Activated CD4-positive, alpha-beta T cell treated with anti-CD3 and anti-CD28 coated beads, Interleukin-2, amount 50 U/mL, for 16 hours (primary cell): Measurements from ENCODE around the gene KIF1A.
"Not testable (repeated sequence)": the region's sequence is repeated elsewhere in the genome, so short reads cannot be mapped to it uniquely, and the experiment has no call there.

Source experiments
- DNase-seq: peaks from one replicate; pipeline ENCODE4 v3.0.0-alpha.2; 2020

The KIF1A gene

DNA sequence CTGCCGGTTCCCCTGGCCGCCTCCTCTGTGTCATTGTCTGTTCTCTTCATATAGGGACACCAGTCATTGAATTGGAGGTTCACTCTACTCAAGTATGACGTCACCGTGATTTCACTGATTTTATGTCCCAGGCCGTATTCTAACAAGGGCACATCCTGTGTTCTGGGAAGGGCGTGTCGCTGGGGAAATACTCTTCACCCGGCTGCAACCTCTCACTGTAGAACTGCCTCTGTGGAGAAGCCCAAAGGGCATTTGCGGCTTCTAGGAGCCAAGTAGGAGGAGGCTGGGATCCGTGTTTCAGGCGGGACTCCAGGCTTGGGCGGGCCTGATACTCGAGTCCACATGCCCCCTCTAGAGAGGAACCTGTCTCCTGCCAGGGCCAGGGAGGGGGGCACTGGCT is 123.5 kb downstream of the KIF1A start:
- DNase-seq: not testable (repeated sequence)

DNA sequence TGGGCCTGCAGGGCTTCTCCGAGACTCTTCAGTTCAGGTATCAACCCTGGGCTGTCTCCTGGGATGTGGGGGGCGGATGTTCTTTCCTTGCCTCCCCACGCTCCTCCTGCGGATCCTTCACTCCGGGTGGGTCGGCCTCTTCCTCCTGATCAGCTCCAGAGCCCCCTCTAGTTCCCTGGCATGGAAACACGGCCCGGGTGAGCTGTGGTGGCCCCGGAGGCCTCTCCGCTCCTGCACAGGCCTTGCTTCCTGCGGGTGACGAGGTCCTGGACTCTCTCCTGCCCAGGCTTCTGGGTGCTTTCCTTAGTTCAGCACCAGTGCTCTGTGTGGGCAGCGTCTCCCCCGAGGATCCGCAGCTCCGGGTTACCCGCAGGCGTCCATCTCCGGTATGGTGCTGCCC is 124.4 kb downstream of the KIF1A start:
- not testable (repeated sequence) for DNase-seq

DNA sequence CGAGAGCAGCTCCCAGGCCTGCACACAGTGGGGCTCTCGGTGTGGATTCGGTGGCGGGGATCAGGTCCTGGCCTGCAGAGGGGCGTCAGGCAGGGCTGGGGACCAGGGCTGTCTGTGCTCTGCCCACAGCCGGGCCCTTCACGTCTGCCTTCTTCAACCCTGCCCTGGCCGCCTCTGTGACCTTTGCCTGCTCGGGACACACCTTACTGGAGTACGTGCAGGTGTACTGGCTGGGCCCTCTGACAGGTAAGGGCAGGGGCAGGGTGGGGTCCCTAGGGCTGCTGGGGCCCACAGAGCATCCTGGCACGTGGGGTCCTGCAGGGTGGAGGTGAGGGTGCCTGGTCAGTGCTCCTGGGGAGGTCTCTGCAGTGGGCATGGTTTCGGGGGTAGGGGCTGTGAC is 125.7 kb downstream of the KIF1A start:
- DNase-seq: not testable (repeated sequence)

DNA sequence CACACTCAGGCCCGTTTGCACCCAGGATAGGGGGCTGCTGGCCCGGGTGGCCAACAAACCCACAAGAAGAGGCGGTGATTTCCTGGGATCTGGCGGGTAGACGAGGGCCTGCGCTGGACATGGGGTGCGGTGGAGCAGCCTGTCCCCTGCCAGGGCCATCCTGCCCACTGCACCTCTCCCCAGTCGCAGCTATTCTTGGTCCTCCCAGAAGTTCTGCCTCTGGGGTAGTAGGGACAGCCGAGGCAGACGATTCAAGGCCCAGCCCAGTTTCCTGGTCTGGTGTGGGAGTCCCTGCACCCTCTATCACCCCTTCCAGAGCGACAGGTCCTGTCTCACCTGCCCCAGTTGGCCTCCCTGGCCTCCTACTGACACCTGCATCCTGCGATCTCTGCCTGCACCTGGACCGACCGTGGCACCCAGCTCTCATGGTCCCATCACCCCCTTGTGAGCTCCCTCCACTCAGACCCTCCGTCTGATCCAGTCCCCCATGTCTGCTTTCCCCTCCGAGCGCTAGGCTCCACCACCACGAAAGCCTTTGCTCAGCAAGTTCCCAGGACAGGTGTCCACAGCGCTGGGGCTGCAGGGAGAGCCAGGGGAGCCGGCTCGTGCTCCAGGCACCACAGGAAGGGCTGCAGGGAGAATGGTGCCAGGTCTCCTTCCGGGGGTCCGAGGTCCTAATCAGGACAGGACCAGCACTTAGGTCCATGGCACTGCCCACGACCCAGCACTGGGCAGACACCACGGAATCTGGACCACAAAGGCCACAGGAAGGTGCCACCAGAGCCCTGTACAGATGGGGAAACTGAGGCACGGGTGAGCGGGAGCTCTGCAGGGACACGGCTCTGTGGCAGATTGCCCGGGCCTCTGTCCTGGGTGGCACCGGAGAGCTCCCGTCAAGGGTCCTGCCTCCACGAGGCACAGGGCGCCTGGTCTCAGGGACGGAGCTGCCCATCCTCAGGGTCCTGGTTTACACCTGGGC is 127.1 kb downstream of the KIF1A start:
- not testable (repeated sequence) for DNase-seq

DNA sequence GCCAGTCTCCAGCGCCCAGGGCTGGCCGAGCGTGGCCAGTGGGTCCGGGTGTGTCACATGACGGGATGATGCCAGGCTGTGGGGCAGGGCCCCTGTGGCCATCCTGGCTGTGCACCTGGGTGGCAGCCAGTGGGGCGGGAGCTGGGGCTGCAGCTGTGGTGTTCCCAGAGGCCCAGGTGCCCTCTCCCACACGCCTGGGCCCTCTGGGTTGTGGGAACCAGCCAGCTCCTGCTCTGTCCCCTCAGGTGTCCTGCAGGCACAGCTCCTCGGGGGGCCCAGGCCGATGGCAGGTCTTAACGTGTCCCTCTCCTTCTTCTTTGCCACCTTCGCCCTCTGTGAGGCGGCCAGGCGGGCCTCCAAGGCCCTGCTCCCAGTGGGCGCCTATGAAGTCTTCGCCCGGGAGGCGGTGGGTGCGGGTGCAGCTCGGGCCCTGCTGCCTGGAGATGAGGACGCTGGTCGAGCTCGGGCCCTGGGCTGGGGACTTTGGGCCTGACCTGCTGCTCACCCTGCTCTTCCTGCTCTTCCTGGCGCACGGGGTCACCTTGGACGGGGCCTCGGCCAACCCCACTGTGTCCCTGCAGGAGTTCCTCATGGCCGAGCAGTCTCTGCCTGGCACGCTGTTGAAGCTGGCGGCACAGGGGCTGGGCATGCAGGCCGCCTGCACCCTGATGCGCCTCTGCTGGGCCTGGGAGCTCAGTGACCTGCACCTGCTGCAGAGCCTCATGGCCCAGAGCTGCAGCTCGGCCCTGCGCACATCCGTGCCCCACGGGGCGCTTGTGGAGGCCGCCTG is 128.2 kb downstream of the KIF1A start, which contains the start of gene AQP12A:
Gene AQP12A, plus strand, starts transcription at position 236 of the 790 bp plus-strand sequence. Its CDS starts 48 bp downstream, at position 284.
- DNase-seq: not testable (repeated sequence)

DNA sequence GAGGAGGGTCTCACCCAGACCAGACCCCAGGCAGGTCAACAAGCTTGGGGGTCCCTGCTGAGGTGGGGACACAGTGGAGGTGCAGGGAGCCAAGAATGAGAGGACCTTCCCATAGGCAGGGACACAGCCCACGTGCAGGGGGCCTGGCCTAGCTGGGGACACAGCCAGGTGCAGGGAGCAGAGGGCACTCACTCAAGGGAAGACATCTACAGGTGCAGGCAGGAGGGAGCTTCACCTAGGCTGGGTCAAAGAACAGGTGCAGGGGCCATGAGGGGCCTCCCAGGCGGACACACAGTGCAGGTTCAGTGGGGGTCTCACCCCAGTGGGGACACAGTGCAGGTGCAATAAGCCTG is 129.0 kb downstream of the KIF1A start:
- not testable (repeated sequence) for DNase-seq

DNA sequence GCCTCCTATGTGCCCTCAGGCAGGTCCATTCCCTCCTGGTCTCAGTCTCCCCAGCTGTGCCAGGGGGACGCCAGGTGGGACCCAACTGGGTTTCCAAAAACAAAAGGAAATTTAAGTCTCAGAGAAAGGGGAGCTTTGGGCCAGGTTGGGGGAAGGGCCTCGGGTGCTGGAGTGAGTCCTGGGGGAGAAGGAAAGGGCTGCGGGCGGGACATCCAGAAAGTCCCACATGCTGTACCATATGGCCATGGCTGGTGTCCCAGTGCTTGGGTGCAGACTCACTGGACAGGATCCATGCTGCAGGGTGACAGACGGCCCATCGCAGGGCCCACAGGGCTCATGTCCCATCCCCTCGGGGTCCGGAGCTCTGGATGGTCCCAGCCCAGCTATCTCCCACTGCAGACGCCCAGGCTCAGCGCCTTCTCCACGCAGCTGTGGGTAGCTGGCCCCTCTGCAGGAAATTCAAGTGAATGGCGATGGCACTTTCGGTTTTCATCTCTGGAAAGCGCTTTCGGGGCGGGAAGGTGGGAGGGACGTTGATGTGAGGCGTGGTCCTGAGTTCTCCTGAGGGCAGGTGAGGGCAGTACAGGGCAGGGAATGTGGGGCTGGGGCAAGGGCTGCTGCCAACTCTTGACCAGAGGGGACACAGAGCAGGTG is 129.5 kb downstream of the KIF1A start:
- DNase-seq: not testable (repeated sequence)

DNA sequence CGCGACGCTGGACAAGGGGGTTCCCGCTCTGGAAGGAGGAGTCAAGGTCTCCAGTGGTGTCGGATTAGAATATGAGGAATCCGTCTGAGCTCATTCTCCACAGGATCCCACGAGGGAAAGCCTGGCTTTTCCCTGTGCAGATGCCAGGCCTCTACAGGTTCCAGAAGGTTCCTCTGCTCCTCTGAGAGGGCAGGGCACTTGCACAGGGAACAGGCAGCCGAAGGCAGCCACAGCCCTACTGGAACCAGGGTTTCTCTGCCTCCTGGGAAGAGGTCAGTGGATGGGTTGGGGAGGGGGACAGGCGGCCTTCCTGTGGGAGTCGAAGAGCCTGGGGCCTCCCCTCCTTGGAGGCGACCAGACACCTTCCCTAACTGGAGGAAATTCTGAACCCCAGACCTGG is 130.0 kb downstream of the KIF1A start:
- DNase-seq: no peak

DNA sequence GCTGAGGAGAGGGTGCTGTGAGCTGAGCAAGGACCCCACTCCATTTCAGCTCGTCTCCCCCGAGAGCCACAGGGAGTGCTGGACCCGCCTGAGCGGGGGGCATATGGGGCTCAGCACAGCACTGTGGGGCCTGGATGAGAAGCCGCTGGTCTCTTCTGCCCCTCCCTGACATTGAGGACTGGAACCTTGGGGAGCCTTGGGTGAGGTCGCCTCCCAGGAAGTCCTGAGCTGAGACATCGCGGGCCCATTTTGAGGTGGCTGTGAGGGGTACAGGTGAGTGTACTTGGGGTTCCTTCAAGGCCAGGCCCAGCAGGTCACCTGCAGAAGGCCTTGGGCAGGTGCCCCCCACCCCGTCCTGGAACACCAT is 131.5 kb downstream of the KIF1A start:
- no peak for DNase-seq

DNA sequence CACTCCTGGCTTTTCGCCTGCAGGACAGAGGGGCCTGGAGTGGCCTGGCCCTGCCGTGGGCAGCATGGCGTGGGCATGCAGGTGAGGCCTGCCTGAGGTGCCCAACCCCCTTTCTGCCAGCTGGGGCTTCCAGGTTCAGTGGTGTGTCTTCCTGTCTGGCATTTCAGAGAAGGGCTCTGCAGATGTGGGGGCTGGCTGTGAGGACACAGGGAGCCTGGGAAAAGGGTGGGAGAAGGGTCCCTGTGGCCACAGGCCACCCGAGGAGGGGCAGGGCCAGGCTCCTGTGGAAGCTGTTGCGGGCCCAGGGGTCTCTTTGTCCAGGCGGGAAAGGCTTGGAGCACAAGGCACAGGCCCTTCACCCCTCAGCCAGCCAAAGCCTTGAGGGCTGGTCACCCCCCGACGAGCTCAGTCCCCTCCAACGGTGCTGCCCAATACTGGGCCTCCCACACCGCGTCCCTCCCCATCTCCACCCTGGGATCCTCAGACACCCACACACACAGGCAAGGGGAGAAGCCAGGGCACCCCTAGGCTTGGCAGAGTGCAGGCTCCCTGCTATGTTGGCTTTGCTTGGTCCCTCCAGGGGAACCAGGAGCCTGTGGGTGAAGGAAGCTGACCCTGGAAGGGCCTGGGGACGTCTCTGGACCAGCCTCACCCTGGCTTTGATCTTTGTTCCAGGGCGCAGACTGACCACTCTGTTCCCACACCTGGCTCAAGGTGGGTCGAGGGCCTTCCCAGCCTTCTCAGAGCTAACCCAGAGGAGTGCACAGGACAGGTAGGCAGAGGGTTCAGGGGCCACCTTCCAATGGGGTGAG is 132.1 kb downstream of the KIF1A start:
- no peak for DNase-seq

DNA sequence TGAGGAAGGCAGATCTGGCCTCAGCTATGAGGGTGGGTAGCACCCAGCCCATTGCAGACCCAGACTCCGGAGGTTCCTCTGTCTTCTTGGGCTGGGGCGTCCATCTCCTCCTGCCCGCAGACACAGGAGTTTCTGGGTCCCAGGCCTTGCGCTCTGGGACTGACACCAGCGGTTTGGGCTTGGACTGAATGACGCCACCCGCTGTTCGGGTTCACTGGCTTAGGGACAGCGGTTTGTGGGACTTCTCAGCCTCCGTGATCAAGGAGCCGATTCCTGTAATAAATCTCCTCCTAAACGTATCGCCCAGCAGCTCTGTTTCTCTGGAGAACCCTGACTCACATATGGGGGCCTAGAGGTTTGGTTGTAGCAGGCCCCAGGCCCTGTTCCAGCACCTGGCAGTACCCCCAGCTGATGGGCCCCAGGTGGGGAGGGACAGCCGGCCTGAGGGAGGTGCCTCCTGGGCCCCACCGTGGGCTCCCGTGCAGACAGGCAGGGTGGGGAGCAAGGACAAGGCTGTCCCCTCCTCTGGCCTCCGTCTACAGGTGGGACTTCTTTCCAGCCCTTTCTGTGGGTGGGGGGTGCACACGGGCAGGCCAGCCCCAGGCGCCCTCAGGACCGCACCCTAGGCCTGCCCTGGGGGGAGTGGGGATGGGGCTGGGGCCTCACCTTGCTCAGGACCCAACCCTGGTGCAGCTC is 132.8 kb downstream of the KIF1A start:
- no peak for DNase-seq

DNA sequence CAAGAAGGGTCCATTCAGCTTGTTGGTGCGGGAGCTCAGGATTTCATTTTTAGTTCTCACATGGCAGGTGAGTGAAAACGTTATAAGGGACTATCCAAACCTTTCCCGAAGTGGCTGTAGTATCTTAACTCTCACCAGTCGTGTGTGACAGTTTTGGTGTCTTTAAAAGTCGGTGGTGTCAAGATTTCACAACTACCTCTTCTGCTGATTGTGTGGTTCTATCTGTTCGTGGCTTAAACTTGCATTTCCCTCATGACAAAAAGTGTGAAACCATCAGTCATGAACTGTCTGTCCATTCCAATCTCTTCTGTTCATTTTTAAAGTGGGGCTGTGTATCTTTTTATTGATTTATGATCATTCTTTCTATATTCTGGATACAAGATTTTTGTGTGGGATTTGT is 133.6 kb downstream of the KIF1A start:
- no peak for DNase-seq

DNA sequence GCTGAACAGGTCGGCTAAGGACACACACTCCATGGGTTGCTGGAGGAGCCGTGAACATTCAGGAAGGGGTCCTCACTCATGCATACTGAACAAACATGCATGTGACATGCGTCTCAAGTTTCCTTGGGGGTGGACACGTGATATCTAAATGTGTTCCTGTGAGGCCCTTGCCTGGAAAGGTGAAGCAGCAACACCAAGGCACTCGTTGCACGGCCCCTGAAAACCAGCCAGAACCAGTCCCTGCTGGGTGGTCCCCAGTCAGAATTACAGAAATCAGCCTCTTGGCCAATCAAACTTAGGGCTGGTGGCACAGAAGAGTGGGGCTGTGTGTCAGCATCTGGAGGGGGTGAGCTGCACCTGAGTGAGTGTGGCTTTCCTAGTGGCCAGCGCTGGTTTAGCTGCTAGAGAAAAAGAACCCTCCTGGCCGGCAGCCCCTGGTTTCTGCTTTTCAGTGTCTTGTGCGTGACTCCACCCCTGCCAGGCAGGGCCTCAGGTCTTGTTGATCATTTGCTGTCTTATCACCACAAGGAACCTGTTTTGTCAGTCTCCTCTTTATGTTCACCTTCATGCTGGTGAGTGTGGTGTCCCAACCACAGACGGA is 134.1 kb downstream of the KIF1A start:
- no peak for DNase-seq

DNA sequence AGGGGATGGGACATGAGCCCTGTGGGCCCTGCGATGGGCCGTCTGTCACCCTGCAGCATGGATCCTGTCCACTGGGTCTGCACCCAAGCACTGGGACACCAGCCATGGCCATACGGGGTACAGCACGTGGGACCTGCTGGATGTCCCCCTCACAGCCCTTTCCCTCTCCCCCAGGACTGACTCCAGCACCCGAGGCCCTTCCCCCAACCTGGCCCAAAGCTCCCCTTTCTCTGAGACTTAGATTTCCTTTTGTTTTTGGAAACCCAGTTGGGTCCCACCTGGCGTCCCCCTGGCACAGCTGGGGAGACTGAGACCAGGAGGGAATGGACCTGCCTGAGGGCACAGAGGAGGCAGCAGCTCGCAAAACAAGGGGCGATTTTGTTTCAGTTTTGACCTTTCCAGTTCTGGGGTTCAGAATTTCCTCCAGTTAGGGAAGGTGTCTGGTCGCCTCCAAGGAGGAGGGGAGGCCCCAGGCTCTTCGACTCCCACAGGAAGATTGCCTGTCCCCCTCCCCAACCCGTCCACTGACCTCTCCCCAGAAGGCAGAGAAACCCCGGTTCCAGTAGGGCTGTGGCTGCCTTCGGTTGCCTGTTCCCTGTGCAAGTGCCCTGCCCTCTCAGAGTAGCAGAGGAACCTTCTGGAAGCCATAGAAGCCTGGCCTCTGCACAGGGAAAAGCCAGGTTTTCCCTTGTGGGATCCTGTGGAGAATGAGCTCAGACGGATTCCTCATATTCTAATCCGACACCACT is 135.9 kb downstream of the KIF1A start:
- not testable (repeated sequence) for DNase-seq

DNA sequence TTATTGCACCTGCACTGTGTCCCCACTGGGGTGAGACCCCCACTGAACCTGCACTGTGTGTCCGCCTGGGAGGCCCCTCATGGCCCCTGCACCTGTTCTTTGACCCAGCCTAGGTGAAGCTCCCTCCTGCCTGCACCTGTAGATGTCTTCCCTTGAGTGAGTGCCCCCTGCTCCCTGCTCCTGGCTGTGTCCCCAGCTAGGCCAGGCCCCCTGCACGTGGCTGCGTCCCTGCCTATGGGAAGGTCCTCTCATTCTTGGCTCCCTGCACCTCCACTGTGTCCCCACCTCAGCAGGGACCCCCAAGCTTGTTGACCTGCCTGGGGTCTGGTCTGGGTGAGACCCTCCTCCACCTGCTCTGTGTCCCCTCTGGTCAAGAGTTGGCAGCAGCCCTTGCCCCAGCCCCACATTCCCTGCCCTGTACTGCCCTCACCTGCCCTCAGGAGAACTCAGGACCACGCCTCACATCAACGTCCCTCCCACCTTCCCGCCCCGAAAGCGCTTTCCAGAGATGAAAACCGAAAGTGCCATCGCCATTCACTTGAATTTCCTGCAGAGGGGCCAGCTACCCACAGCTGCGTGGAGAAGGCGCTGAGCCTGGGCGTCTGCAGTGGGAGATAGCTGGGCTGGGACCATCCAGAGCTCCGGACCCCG is 136.6 kb downstream of the KIF1A start:
- not testable (repeated sequence) for DNase-seq

DNA sequence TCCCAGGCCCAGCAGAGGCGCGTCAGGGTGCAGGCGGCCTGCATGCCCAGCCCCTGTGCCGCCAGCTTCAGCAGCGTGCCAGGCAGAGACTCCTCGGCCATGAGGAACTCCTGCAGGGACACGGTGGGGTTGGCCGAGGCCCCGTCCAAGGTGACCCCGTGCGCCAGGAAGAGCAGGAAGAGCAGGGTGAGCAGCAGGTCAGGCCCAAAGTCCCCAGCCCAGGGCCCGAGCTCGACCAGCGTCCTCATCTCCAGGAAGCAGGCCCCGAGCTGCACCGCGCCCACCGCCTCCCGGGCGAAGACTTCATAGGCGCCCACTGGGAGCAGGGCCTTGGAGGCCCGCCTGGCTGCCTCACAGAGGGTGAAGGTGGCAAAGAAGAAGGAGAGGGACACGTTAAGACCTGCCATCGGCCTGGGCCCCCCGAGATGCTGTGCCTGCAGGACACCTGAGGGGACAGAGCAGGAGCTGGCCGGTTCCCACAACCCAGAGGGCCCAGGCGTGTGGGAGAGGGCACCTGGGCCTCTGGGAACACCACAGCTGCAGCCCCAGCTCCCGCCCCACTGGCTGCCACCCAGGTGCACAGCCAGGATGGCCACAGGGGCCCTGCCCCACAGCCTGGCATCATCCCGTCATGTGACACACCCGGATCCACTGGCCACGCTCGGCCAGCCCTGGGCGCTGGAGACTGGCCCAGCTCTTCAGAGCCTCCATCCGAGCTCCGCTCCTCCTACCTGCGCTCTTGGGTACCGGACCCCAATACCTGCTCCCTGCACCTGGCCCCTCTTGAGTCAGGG is 137.4 kb downstream of the KIF1A start, which contains the start of gene AQP12B:
Gene AQP12B, minus strand, starts transcription at position 455 of the 794 bp plus-strand sequence. Its CDS starts 48 bp downstream, at position 407.
- not testable (repeated sequence) for DNase-seq

DNA sequence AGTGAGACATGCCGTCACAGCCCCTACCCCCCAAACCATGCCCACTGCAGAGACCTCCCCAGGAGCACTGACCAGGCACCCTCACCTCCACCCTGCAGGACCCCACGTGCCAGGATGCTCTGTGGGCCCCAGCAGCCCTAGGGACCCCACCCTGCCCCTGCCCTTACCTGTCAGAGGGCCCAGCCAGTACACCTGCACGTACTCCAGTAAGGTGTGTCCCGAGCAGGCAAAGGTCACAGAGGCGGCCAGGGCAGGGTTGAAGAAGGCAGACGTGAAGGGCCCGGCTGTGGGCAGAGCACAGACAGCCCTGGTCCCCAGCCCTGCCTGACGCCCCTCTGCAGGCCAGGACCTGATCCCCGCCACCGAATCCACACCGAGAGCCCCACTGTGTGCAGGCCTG is 139.8 kb downstream of the KIF1A start:
- DNase-seq: not testable (repeated sequence)

DNA sequence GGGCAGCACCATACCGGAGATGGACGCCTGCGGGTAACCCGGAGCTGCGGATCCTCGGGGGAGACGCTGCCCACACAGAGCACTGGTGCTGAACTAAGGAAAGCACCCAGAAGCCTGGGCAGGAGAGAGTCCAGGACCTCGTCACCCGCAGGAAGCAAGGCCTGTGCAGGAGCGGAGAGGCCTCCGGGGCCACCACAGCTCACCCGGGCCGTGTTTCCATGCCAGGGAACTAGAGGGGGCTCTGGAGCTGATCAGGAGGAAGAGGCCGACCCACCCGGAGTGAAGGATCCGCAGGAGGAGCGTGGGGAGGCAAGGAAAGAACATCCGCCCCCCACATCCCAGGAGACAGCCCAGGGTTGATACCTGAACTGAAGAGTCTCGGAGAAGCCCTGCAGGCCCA is 141.1 kb downstream of the KIF1A start:
- not testable (repeated sequence) for DNase-seq

DNA sequence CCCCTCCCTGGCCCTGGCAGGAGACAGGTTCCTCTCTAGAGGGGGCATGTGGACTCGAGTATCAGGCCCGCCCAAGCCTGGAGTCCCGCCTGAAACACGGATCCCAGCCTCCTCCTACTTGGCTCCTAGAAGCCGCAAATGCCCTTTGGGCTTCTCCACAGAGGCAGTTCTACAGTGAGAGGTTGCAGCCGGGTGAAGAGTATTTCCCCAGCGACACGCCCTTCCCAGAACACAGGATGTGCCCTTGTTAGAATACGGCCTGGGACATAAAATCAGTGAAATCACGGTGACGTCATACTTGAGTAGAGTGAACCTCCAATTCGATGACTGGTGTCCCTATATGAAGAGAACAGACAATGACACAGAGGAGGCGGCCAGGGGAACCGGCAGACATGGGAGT is 142.0 kb downstream of the KIF1A start:
- not testable (repeated sequence) for DNase-seq
